Fibroblast of skin of left quadriceps (primary cell): Measurements from ENCODE around the gene OR2S2.
A peak's percentile ranks its signal among the peaks of the same experiment; 100 is the strongest.
"Not testable (repeated sequence)": the region's sequence is repeated elsewhere in the genome, so short reads cannot be mapped to it uniquely, and the experiment has no call there.

Experiments
- DNase-seq, 2 experiments: peaks; one replicate each; pipeline ENCODE4 v3.0.0-alpha.2; 2013; ENCODE audit warnings: low read depth in 2 of 2

OR2S2 gene

DNA sequence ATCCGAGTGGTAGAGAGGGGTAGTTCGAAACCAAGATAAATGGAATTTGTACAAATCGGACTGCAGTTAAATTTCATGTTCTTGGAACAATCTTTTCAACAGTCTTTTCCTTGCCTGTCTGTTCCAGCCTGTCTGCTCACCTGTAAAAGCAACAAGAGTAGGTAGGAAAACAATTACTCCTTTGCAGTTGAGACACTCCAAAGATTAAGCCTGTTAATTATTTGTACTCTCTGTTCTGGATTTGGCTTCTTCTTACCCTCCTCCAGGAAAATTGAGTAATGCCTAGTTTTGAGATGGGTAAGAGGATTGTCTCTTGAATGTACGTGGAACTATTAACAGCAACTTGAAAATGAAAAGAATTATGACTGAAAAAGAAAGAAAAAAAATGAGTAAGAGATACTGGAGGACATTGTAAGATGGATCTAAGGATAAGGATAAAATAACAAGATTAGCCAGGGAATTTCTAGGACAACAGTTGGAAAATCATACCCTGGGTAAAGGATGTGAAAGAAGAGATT lies 24.3 kb downstream of the OR2S2 start:
- DNase-seq = no peak

DNA sequence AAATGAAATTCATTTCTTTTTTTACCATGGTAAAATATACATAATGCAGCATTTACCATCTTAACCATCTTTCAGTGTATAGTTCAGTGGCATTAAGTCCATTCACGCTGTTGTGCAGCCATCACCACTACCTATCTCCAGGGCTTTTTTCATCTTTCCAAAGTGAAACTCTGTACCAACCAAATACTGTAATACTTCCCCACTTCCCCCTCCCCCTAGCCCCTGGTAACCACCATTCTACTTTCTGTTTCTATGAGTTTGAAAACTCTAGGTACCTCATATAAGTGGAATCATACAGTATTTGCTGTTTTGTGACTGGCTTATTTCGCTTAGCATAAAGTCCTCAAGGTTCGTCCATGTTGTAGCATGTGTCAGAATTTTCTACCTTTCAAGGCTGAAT lies 25.2 kb downstream of the OR2S2 start:
- DNase-seq = no peak

- no peak for DNase-seq
These were observed 27.0 kb downstream of the OR2S2 start for GRCh38 chr9:35930989-35931388.

GRCh38 chr9:35930521-35930920 lies 27.4 kb downstream of the OR2S2 start:
- DNase-seq = no peak

DNA sequence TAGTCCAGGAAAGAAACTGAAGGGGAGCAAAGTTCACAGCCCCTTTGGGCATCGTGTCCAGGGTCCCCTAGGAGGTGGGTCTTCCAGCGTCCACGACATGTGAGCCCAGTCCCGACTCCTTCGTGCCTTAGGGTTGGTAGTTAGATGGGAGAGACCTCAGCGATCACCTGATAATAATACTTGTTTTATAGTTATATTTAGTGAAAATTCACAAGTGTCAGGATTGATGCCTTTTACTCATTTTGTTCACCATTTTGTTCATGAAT lies 28.6 kb downstream of the OR2S2 start:
- no peak for DNase-seq

DNA sequence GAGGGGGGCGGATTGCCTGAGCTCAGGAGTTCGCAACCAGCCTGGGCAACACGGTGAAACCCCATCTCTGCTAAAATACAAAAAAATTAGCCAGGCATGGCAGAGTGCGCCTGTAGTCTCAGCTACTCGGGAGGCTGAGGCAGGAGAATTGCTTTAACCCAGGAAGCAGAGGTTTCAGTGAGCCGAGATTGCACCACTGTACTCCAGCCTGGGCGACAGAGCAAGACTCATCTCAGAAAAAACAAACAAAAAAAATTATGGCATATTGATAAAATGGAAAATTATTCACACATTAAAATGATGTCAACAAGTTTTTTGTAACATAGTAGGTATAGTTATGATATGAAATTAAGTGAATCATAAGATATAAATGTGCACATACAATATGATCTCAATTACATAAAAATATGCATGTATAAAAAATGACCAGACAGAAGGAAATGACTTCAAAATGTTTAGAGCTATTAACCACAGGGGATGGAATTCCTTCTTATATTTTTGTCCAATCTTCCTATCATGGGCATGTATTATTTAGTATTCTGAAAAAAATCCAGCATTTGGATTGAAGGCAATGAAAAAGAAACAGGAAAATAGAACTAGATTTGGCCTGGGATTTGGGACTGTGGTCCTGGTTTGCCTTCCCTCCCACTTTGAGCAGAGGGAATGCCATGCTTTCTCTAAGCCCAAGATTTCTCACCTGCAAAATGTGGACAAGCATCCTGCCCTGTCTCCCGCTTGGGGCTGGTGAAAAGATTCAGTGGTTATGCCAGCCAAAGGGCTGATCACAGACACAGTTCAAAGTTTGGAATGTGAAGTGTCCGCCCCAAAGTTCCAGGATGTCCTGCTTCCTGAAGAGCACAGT lies 29.1 kb downstream of the OR2S2 start:
- peak in 1 of 2 experiments; percentile 30 for DNase-seq

DNA sequence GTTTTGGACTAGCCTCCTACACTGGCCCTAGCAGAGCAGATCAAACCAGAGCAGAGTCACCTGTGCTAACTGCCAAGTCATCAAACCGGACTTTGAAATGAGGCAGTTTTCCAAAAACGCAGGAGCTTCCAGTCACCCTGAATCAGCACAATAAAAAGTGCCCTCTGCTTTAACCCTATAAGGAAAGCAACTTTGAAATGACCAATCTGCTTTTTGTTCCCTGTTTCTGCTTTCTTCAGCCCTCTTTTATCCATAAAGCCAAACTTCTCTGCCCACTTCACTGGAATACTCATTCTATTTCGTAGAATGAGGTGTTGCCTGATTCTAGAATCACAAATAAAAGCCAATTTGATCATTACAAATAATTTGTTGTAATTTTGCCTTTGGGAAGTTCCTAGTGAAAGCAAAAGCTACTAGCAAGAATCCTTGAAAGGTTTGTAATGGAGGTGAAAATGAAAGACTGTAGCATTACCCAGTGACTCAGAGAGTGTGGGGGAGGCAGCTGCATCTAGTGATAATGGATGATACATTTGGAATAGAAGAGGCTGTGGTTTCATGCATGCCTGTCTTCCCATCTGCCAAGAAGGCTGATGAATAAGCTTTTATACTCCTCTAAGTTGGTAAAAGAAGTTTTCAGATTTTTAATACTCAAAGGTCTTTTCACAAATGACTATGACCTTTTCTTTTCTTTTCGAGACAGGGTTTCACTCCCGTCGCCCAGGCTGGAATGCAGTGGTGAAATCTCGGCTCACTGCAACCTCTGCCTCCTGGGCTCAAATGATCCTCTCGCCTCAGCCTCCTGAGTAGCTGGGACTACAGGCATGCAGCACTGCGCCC lies 33.8 kb downstream of the OR2S2 start:
- peak; percentile 87 for DNase-seq

GRCh38 chr9:35923598-35923926 lies 34.4 kb downstream of the OR2S2 start:
- DNase-seq = no peak

DNA sequence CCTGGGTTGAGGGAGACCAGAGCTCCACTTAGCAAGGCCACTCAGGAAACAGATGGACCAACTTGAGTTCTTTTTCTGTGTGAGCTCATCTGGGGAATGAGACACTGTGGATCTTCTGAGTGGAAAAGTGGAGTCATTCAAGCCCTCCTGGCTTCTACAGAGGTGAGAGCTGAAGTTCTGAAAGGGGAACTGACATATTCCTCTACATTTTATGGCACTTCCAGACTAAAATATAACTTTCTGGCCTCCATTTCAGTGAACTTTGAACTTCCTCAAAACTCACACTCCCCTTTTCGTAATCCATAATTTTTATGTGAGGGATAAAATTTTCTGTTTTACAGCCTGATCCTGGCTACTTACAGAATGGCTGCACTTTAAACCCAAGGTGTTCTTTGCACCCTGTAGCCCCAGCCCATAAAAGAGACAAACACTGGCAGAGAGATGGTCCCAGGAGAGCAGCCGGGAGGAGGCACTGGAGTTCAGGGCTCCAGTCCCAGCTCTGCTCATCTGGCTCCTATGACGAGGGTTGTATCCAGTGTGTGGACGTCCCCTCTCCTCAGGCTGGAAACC lies 37.8 kb downstream of the OR2S2 start:
- no peak for DNase-seq

DNA sequence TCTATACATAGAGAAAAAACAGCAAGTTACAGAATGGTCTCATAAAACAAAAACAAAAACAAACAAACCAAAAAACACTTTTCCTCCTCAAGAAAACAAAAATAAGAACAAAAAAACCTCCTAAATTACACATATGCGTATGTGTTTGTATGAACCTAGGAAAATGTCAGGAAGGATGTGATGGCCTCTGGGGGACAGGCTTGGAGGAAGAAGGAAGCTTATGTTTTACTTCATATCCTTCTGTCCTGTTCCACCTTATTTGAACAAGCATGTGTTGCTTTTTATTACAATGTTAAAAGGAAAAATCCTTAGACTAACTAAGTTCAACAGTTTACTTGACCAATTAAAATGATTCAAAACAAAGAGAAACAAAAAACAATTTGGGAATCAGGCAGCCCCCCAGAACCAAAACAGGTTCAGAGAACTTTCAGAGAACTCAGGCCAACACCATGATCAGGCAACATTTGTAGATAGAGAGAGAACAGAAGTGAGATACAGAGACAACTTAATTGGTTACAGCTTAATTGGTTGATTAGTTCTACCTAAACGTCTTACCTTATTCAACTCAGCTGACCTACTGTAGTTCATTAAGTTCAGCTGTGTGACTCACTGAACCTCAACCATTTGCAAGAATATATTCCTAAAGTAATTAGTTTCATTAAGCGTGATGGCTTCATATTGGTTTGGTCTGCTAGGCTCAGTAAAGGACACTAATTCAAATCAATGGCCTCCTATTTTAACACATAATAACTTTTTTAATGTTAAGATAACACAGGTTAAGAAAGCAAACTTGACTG lies 38.5 kb downstream of the OR2S2 start:
- DNase-seq = no peak

DNA sequence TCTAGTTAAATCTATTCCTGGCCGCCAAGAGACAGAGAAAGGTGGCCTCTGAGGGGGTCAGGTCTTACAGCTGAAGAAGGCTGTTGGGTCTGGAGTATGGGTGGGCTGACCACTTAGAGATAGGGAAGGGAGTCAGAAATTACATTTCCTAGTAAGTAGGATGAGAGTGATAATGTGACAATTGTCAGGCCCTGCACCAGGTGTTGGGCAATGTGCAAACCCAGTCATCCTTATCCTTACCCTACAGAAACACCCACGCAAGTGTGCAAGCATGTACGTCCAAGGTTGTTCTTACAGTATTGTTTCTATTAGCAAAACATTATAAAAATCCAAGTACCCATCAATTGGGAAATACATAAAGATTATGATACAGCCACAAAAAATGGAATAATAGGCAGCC lies 39.2 kb downstream of the OR2S2 start:
- no peak for DNase-seq

DNA sequence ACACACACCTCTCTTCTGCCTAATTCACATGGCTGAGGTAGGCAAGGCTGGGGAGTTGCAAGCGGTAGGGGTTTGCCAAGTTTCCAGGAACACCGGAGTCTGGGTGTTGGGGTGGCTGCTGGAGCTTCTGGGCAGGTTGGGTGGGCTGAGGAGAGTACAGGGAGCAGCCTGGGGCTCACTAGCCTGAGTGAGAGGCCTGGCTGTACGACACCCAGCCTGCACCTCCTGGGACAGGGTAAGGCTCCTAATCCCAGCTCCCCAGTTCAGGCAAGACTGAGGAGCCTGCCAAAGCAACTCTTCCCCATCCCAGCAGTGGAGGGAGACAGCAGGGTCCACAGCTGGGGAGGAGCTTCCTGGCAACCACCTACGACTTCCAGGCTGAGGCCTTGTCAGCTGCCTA lies 40.7 kb downstream of the OR2S2 start:
- no peak for DNase-seq

- DNase-seq = no peak
These were observed 42.2 kb downstream of the OR2S2 start for GRCh38 chr9:35915681-35916294.

DNA sequence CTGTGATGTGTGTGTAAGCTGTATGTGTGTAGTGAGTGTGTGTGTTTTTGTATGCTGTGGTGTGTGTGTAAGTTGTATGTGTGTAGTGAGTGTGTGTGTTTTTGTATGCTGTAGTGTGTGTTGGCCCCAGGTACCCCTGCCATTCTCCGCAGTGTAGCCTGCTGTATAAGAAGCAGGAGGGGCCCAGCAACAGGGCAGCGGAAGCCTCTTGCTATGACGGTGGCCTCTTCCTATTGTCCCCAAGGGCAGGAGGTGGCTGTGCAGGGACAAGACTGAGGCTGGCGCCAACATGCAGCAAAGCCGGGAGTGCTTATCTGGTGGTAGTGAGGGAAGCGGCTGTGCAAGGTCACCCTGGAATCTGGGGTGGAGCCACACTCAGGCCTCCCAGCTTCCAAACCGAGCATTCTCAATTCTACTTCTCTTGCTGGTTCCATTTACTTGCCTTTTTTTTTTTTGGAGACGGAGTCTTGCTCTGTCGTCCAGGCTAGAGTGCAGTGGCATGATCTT lies 43.6 kb downstream of the OR2S2 start:
- DNase-seq = no peak

GRCh38 chr9:35913429-35913828 lies 44.5 kb downstream of the OR2S2 start:
- DNase-seq = not testable (repeated sequence)

GRCh38 chr9:35912791-35913400 lies 45.1 kb downstream of the OR2S2 start:
- DNase-seq = no peak

GRCh38 chr9:35911690-35912089 lies 46.3 kb downstream of the OR2S2 start:
- no peak for DNase-seq

- DNase-seq = peak in 1 of 2 experiments; percentile 20
These were observed 47.2 kb downstream of the OR2S2 start for GRCh38 chr9:35910613-35911359.

DNA sequence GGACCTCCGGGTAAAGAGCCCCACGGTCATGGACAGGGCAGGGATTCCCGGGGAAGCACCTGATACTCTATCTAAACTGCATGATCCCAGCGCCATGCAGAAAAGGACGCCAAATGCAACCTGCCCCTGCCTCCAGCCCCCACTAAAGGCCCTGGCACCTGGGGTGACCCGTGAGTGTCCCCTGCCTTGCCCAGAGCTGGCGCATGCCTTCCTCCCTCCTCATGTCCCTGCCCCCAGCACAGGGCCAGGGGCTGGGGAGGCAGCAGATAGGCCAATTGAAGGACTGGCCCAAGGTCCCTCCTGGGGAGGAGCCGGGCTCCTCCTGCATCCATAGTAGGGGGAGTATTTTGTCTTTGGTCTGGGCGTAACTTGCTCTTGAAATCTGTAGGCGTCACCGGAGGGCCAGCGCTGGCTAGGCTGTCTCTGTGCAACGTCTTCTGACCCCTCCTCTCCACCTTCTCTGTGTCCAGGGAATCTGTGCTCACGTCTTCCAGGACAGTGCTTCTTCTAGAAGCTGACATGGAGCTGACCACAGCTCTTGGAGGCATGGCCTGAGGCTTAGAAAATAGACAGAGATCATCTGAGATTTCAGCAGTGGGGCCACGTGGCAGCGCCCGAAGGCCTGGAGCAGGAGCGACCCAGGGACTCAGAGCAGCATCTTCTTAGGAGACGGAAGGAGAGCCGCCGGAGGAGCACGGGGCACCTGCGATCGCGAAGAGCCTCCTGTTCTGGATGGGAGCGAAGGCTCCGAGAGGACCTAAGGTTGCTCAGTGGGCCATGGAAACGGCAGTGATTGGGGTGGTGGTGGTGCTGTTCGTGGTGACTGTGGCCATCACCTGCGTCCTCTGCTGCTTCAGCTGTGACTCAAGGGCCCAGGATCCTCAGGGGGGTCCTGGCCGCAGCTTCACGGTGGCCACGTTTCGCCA lies 48.0 kb downstream of the OR2S2 start:
- DNase-seq = no peak
